Endometrium (tissue), 2 donors: ENCODE results near the gene HTR4.
"Not testable (repeated sequence)": the region's sequence is repeated elsewhere in the genome, so short reads cannot be mapped to it uniquely, and the experiment has no call there.

Source experiments
- FAIRE-seq: peaks from 2 replicates; lab custom pipeline; 2012; peaks lifted over from hg19 to GRCh38; lab: Jason Lieb, UNC
- donor health status: control.
- donor health status: control.

Gene HTR4

DNA sequence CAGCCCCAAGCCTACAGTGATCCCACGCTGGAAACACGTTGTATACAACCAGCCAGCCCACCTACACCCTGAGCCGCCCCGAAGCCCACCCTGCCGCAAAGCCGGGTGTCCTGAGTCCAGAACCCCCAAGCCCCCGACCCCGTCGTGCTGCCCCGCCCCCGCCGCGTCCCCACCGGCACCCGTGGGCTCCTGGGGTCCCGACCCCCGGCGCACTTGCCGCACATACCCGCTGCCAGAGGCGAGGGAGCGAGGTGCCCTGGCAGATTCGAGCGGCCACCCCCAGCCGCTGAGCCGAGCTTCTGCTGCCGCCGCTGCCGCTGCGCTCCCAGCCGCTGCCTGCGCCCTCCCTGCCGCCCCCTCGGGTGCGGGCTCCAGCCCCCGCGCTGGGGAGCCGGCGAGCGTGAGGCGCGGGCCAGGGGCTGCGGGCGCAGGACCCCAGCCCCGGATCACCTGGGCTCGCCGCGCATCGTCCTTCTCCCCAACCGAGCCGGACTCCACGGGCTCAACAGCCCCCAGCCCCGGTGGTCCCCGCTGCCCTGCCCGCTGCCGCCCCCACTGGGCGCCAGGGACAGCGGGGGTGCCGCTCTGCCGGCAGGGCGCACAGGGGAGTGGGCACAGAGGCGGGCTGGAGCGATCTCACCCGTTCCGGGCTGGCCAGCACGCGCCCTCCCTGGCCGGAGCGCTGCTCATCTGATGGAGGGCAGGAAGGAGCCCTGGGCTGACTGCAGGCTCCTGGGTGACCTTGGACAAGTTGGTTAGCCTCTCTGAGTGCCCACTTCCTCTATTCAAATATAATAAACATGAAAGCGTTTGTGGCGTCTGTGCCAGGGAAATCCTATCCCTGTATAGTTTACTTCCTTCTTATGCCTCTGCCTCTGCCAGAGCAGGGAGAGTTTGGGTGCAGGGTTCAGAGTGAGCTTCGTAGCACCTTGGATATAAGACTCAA is at the start of gene HTR4:
HTR4 (minus strand) TSS at position 692 of the 946 bp plus-strand sequence. CDS start 17,513 bp downstream, outside the sequence.
- FAIRE-seq: no peak

DNA sequence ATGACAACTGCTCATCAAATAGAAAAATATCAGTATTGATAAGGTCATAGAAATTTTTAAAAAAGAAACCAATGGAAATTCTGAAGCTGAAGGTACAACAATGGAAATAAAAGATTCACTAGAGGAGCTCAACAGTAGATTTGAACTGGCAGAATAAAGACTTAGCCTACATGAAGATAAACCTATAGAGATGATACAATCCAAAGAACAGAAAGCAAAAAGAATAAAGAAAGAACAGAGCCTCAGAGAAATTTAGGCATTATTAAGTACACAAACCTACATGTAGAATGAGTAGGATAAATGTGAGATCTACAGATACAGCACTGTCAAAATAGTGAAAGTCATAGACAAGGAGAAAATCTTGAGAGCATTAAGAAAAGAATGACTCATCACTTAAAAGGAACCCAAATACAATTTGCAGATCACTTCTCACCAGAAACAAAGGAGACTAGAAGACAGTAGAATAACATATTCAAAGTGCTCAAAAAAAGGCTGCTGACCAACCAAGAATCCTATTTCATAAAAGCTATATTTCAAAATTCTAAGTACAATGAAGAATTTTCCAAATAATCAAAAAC is 47.8 kb upstream of the HTR4 start:
- no peak for FAIRE-seq

DNA sequence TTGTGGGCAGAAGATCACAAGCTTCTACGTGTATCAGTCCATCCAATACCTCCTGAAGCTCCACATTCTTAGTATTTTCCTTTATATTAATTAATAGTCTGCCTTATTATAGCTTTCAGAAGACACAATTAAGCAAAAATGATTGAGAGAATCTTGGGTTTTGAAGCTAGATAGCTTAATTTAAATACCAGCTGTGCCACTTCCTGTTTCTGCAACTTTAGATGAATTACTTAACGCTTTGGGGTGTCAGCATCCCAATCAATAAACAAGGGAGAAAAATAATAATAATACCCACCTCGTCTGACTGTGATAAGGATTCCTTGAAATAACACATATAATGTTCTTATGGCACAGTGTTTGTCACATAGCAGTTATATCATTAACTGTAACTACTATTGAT is 44.7 kb upstream of the HTR4 start:
- FAIRE-seq: no peak

DNA sequence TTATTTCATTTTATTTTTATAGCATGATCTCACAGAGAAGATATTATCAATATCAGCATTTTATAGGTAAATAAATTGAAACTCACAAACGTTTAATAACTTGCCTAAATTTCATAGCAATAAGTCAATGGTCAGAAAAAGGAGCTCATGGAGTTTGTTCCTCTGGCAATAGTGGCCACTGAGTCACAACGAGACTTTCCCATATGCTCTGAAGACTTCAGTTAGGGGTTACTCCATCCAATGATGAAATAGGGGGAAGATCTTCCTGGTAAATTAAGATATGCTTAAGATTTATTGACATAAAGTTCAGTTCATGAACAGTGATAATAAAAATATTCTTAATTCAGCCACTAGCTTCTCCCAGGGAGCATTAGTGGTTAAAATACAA is 43.5 kb upstream of the HTR4 start:
- FAIRE-seq: no peak

GRCh38 chr5:148697180-148697808 is 43.0 kb upstream of the HTR4 start:
- no peak for FAIRE-seq

GRCh38 chr5:148696187-148697036 is 42.1 kb upstream of the HTR4 start:
- no peak for FAIRE-seq

GRCh38 chr5:148690945-148691344 is 36.6 kb upstream of the HTR4 start:
- no peak for FAIRE-seq

DNA sequence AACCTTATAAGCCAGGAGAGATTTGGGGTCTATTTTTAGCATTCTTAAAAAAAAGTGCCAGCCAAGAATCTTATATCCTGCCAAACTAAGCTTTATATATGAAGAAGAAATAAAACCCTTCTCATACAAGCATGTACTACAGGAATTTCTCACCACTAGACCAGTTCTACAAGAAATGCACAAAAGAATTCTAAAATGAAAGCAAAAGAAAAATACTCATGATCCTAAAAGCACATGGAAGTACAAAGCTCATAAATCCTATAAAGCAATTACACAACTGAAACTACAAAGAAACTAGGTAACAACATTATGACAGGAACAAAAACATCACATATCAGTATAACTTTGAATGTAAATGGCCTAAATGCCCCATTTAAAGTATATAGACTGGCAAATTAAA is 34.5 kb upstream of the HTR4 start:
- no peak for FAIRE-seq

DNA sequence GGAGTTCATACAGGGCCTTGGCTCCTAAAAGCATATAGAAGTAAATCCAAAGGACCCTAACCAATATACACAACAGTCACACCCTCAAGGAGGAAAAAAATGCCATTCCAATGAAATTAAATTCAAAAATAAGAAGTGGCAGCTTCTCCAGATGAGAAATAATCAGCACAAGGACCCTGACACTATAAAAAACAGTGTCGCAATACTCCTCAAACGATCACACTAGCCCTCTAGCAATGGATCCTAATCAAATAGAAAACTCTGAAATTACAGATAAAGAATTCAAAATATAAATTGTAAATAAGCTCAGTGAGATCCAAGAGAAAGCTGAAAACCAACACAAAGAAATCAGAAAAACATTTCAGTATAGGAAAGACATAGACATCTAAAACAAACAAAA is 33.5 kb upstream of the HTR4 start:
- no peak for FAIRE-seq

DNA sequence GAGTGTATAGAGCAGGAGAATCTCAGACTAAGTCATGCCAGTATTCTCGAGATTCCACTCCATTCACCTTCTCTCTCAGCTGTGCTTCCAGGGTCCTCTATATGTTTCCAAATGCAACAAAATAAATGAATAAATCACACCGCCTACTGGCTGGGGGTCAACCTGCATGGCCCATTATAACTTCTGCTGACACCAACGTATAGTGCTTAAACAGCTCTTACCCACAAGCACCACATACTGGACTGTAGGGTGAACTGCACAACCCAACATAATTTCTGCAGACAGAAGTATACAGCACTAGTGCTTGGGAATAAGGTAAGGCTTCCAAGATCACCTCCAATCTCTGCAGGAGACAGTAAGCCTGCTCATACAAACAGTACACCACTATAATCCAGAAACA is 33.1 kb upstream of the HTR4 start:
- FAIRE-seq: no peak

- no peak for FAIRE-seq
These were observed 32.3 kb upstream of the HTR4 start for GRCh38 chr5:148686660-148687059.

- no peak for FAIRE-seq
These were observed 31.3 kb upstream of the HTR4 start for GRCh38 chr5:148685520-148686134.

GRCh38 chr5:148684528-148684927 is 30.2 kb upstream of the HTR4 start:
- no peak for FAIRE-seq

GRCh38 chr5:148683651-148684050 is 29.3 kb upstream of the HTR4 start:
- no peak for FAIRE-seq

DNA sequence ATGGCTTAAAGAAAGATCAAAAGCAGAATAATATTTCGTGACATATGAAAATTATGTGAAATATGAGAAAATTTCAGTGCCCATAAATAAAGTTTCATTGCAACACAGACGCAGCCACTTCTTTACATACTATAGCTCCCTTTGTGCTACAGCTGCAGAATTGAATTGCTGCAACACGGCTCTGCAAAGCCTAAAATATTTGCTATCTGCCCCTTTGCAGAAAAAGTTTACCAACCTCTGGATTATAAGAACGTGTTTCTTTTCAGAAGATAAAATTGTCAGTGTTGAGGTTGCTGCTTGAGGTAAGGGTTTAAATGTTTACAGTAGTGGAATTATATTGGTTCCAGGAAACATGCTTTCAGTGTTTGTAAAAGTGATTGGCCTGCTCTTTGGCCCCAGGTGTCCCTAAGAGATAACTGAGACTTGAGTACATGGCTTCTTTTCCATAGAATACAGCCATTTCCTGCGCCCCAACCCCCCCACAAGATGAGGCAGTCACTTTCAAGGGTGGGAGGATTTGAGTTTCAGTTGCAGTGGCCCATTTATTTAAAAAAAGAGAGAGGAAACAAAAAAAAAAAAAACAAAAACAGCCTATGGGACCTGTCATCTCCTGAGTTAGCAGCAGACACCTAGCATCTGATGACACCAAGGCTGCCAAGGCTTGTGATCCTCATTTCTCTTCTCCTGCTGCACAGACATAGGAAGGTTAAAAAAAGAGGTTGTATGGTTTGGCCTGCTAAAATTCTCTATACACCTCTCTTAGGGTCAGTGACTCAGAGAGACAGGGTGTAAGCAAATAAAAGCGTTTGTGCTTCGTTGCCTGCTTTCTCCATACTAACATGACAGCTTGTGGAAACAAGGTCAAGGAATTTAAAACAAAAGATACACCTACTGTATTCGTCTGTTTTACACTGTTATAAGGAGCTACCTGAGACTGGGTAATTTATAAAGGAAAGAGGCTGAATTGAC is 28.0 kb upstream of the HTR4 start:
- FAIRE-seq: no peak

DNA sequence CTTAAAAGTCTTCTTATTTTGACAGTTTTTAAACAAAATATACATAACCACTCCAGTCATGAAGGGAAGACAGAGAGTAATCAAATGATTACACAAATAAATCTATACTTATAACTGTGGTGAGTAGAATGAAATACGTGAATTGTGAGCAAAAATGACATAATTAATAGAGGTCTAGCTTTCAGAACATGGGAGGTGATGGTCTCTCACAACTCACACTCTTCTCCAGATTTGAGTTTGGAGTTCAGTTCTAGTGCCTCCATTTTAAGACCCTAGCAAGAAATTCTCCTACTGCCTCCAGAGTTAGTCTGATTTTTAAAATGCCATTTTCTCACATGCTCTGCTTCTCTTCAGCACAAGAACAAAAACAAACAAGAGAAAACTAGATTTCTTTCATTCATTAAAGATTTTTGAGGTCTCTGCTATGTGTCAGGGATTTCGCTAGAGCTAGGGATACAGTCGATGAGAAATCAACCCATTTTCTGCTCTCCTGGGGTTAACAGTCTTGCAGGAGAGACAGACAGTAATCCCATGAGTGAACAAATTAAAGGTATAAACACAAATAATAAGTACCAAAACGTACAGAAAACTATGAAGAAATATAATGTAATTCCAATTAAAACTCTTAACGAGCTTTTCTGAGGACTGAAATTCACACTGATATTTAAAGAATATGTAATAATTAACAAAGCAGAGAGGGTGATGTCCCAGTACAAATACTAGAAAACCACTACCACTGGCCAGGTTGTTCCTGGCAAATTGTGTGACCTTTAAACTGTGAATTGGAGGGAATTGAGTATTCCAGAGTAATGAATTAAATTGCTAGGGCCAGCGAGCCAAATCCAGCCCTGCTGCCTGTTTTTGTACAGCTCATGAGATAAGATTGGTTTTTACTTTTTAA is 27.1 kb upstream of the HTR4 start:
- FAIRE-seq: no peak

DNA sequence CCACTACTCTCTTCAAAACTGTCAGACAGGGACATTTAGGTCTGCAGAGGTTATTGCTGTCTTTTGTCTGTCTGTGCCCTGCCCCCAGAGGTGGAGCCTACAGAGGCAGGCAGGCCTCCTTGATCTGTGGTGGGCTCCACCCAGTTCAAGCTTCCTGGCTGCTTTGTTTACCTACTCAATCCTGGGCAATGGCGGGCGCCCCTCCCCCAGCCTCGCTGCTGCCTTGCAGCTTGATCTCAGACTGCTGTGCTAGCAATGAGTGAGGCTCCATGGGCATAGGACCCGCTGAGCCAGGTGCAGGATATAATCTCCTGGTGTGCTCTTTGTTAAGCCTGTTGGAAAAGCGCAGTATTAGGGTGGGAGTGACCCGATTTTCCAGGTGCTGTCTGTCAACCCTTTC is 19.4 kb upstream of the HTR4 start:
- FAIRE-seq: not testable (repeated sequence)

- no peak for FAIRE-seq
These were observed 12.0 kb upstream of the HTR4 start for GRCh38 chr5:148666353-148666752.

GRCh38 chr5:148665431-148665830 is 11.1 kb upstream of the HTR4 start:
- FAIRE-seq: no peak

DNA sequence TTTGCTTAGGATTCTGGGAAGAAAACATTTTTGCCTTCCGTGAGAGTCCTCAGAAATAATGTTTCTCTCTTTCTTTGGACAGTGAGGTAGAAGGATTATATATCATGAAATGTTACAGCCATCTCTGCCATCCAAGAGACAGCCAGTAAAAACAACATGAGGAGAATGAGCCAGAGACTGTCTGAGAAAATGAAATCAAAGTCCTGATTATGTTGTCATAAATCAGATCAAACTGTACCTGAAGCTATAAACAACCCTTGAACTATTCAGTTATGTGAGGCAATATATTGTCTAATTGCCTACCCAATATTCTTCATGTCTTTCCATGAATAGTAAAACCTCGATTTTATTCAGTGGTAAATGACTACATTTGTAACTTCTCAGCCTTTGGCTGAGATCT is 9.2 kb upstream of the HTR4 start:
- FAIRE-seq: no peak
